Transverse colon (tissue), 4 donors: Measurements from ENCODE around the gene PSMD13.
"Not testable (repeated sequence)": the region's sequence is repeated elsewhere in the genome, so short reads cannot be mapped to it uniquely, and the experiment has no call there.

Experiments
- CTCF ChIP-seq, 5 experiments: fragments of 200-600 bp in 3 of 5; fragments of 450-650 bp in 2 of 5; sonication (generic) in 3 of 5; IDR thresholded peaks; 1 replicate in 2 of 5; 2 replicates in 3 of 5; pipeline ENCODE4 v1.5.1; 2016 to 2017; ENCODE audit warnings: antibody characterized with exemption in 5 of 5, inconsistent platforms in 3 of 5, mild to moderate bottlenecking in 2 of 5, moderate library complexity in 1 of 5
- POLR2AphosphoS5 ChIP-seq, 3 donors: sonication (generic); formaldehyde crosslinking; IDR thresholded peaks; one replicate each; pipeline ENCODE4 v1.6.1; 2016; ENCODE audit warnings: antibody characterized with exemption in 3 of 3

DNA sequence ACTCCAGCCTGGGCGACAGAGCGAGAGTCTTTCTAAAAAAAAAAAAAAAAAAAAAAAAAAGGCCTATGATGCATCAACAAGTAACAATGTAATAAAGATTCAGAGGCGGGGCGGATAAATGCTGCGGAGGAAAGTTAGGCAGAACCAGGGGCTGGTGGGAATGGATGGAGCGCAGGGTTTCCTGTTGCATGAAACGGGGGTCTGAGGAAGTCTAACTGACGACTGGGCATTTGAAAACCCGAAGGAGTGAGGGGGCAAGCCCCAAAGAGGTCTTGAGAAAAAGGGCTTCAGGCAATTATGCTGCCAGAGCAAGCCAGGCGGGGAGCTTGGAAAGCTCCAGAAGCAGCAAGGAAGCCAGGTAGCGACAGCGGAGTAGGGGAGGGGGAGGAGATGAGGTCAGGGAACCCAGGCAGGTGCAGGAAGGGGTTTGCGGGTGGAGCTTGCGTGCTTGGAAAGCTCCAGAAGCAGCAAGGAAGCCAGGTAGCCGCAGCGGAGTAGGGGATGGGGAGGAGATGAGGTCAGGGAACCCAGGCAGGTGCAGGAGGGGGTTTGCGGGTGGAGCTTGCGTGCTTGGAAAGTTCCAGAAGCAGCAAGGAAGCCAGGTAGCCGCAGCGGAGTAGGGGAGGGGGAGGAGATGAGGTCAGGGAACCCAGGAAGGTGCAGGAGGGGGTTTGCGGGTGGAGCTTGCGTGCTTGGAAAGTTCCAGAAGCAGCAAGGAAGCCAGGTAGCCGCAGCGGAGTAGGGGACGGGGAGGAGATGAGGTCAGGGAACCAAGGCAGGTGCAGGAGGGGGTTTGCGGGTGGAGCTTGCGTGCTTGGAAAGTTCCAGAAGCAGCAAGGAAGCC, 50.4 kb downstream of the PSMD13 start:
- not testable (repeated sequence) for TF ChIP-seq POLR2AphosphoS5, CTCF (IDR thresholded peaks at IDR 0.05)
